ENCODE results near the gene TRAF6.

DNA sequence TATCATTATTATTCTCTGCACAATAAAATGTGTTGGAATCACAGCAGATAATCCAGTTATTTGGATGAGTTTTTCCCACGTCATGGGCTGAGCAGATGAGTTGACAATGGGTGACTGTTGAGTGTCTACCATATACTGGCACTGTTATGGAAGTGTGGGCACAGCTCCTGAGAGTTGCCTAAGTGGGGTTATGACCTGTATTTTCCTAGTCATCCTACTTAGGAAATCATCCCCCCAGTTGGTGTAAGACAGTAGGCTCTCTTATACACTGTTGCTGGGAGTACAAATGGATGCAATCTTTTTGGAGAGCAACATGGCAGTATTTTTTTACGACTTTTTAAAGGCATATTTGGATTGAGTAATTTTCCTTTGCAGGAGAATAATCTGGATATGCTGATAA lies 66.4 kb downstream of the TRAF6 start:
- no peak for TF ChIP-seq POLR2AphosphoS5 (IDR thresholded peaks at IDR 0.05; ENCODE audit: insufficient read depth, low read depth, low read length)
- TF ChIP-seq, protein P1, sequence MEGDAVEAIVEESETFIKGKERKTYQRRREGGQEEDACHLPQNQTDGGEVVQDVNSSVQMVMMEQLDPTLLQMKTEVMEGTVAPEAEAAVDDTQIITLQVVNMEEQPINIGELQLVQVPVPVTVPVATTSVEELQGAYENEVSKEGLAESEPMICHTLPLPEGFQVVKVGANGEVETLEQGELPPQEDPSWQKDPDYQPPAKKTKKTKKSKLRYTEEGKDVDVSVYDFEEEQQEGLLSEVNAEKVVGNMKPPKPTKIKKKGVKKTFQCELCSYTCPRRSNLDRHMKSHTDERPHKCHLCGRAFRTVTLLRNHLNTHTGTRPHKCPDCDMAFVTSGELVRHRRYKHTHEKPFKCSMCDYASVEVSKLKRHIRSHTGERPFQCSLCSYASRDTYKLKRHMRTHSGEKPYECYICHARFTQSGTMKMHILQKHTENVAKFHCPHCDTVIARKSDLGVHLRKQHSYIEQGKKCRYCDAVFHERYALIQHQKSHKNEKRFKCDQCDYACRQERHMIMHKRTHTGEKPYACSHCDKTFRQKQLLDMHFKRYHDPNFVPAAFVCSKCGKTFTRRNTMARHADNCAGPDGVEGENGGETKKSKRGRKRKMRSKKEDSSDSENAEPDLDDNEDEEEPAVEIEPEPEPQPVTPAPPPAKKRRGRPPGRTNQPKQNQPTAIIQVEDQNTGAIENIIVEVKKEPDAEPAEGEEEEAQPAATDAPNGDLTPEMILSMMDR (IDR thresholded peaks at IDR 0.05; ENCODE audit: extremely low read depth in 1 of 2, insufficient read depth in 1 of 2, low read depth in 1 of 2, low read length in 2 of 2): no peak
- no peak for TF ChIP-seq POLR2A (IDR thresholded peaks at IDR 0.05; ENCODE audit: low read depth, low read length)
